Parathyroid adenoma (tissue), 2 donors: ENCODE results near the gene HRAS.

ENCODE experiments used
- H2AFZ ChIP-seq: fragments of 300-600 bp; sonication (generic); one replicate; pipeline ENCODE4 v1.7.0; 2017; ENCODE audit warnings: antibody characterized with exemption, mild to moderate bottlenecking
- H3K27ac ChIP-seq: fragments of 300-600 bp; sonication (generic); one replicate; pipeline ENCODE4 v1.7.0; 2017
- H3K27me3 ChIP-seq: fragments of 300-600 bp; sonication (generic); one replicate; pipeline ENCODE4 v1.7.0; 2017; ENCODE audit warnings: low read length; ENCODE audit not compliant: control insufficient read depth, insufficient read depth
- H3K36me3 ChIP-seq: fragments of 300-600 bp; sonication (generic); one replicate; pipeline ENCODE4 v1.7.0; 2017; ENCODE audit warnings: low read length; ENCODE audit not compliant: control insufficient read depth, insufficient read depth
- H3K4me1 ChIP-seq: fragments of 300-600 bp; sonication (generic); one replicate; pipeline ENCODE4 v1.7.0; 2017; ENCODE audit warnings: control low read depth
- H3K4me2 ChIP-seq: fragments of 300-600 bp; sonication (generic); one replicate; pipeline ENCODE4 v1.7.0; 2017; ENCODE audit warnings: low read length
- H3K4me3 ChIP-seq: fragments of 300-600 bp; sonication (generic); one replicate; pipeline ENCODE4 v1.7.0; 2017; ENCODE audit warnings: low read depth, low read length
- H3K79me2 ChIP-seq: fragments of 300-600 bp; sonication (generic); one replicate; pipeline ENCODE4 v1.7.0; 2017; ENCODE audit warnings: control low read depth
- H3K9ac ChIP-seq: fragments of 300-600 bp; sonication (generic); one replicate; pipeline ENCODE4 v1.7.0; 2017; ENCODE audit warnings: mild to moderate bottlenecking
- H3K9me3 ChIP-seq: fragments of 300-600 bp; sonication (generic); one replicate; pipeline ENCODE4 v1.7.0; 2017; ENCODE audit warnings: low read length; ENCODE audit not compliant: control insufficient read depth
- CTCF ChIP-seq: fragments of 300-600 bp; sonication (generic); IDR thresholded peaks from one replicate; pipeline ENCODE4 v1.7.0; 2017; ENCODE audit warnings: antibody characterized with exemption, mild to moderate bottlenecking
- donor health status: primary hyperparathyroidism.

Gene HRAS

GRCh38 chr11:488579-488978, 46.8 kb downstream of the HRAS start:
- H3K27ac ChIP-seq = no peak overlapping the region
- peaks cover 5% of the 10 kb centered on the region for H3K79me2 ChIP-seq
- no peak for TF ChIP-seq CTCF
- H3K9ac ChIP-seq = no peak overlapping the region
- H3K4me2 ChIP-seq = no peak overlapping the region
- no peak overlapping the region for H3K4me3 ChIP-seq
- H3K27me3 ChIP-seq = no peaks in the 10 kb centered on the region
- no peaks in the 10 kb centered on the region for H3K9me3 ChIP-seq
- no peaks in the 10 kb centered on the region for H3K36me3 ChIP-seq
- no peak overlapping the region for H2AFZ ChIP-seq
- peaks cover 3% of the 10 kb centered on the region for H3K4me1 ChIP-seq

DNA sequence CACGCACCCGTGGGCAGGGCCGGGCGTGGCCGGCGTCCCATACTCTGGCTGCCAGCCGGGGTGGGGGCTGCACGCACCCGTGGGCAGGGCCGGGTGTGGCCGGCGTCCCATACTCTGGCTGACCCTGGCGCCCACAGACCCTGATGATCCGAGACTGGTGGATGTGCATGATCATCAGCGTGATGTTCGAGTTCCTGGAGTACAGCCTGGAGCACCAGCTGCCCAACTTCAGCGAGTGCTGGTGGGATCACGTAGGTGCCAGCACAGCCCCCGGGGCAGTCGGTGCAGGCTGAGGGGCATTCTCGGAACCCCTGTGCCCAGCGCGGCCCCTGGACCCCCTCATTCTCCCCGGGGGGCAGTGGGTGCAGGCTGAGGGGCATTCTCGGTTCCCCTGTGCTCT, 47.3 kb downstream of the HRAS start:
- no peak overlapping the region for H2AFZ ChIP-seq
- no peak for TF ChIP-seq CTCF
- H3K4me3 ChIP-seq = no peak overlapping the region
- H3K27ac ChIP-seq = no peak overlapping the region
- H3K9me3 ChIP-seq = no peaks in the 10 kb centered on the region
- H3K9ac ChIP-seq = no peak overlapping the region
- no peak overlapping the region for H3K4me2 ChIP-seq
- H3K4me1 ChIP-seq = peaks cover 3% of the 10 kb centered on the region
- H3K27me3 ChIP-seq = no peaks in the 10 kb centered on the region
- H3K79me2 ChIP-seq = peaks cover 5% of the 10 kb centered on the region
- H3K36me3 ChIP-seq = no peaks in the 10 kb centered on the region

- H3K27me3 ChIP-seq = no peaks in the 10 kb centered on the region
- H2AFZ ChIP-seq = no peak overlapping the region
- no peak overlapping the region for H3K9ac ChIP-seq
- H3K4me2 ChIP-seq = no peak overlapping the region
- H3K79me2 ChIP-seq = peaks cover 5% of the 10 kb centered on the region
- H3K4me3 ChIP-seq = no peak overlapping the region
- no peaks in the 10 kb centered on the region for H3K9me3 ChIP-seq
- no peak for TF ChIP-seq CTCF
- no peak overlapping the region for H3K27ac ChIP-seq
- peaks cover 3% of the 10 kb centered on the region for H3K4me1 ChIP-seq
- no peaks in the 10 kb centered on the region for H3K36me3 ChIP-seq
Measured at GRCh38 chr11:487571-488021, 47.8 kb downstream of the HRAS start.

DNA sequence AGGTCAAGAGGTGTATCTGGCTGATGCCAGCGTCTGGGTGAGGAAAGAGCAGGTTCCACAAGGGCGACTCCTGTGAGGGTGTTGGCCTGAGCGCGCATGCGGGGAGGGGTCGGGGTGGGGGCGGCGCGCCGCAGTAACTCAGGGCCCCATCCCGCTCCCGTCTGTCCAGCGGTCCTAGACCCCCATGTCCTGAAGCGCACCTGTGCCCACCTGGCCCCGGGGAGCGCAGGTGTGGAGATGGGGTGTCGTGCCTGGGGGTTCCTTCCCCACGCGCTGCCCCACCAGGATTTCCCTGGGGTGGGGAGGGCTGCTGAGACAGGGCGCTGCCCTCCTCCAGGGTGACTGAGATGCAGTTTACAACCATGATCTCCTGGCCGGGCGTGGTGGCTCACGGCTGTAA, 49.2 kb downstream of the HRAS start:
- no peaks in the 10 kb centered on the region for H3K27me3 ChIP-seq
- no peak overlapping the region for H3K27ac ChIP-seq
- no peak overlapping the region for H3K4me3 ChIP-seq
- no peak for TF ChIP-seq CTCF
- no peak overlapping the region for H3K4me2 ChIP-seq
- H3K79me2 ChIP-seq = peaks cover 5% of the 10 kb centered on the region
- H3K4me1 ChIP-seq = no peaks in the 10 kb centered on the region
- no peaks in the 10 kb centered on the region for H3K9me3 ChIP-seq
- no peaks in the 10 kb centered on the region for H3K36me3 ChIP-seq
- H2AFZ ChIP-seq = no peak overlapping the region
- H3K9ac ChIP-seq = no peak overlapping the region

- Histone ChIP-seq H3K36me3 (no peaks in the 10 kb centered on the region), H3K9ac (no peak overlapping the region), H3K4me1 (no peaks in the 10 kb centered on the region), H3K27ac (no peak overlapping the region), H3K4me3 (no peak overlapping the region), H3K27me3 (no peaks in the 10 kb centered on the region), H3K4me2 (no peak overlapping the region), H2AFZ (no peak overlapping the region), H3K9me3 (no peaks in the 10 kb centered on the region), H3K79me2 (peaks cover 7% of the 10 kb centered on the region)
- TF ChIP-seq CTCF = no peak
Measured at GRCh38 chr11:484616-485015, 50.8 kb downstream of the HRAS start.
